Measurements from ENCODE around the gene ACAA1. TPM values are rescaled to one million over a fixed set of nuclear protein-coding genes. Genes with fewer than 3 reads are reported as not detected.
A peak's percentile ranks its signal among the peaks of the same experiment; 100 is the strongest.
"Not testable (repeated sequence)": the region's sequence is repeated elsewhere in the genome, so short reads cannot be mapped to it uniquely, and the experiment has no call there.

ACAA1 gene
- total RNA-seq, 1 donor from 2014 or later: 88.3 TPM

DNA sequence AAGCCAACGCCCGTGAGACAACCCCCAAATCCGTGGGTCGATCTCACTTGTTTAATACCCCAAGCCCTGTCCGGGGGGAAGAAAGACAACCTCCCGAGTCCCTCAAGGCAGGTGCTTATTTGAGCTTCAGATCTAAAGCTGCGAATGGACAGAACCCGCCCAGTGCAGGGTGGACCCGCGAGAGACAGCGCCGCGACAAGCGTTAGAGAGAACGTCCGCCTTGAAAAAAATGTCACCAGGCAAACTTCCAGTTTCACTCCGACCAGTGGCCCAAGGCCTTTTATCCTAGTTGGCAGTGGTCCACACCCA lies 27.7 kb upstream of the ACAA1 start:
- peak overlapping the region; percentile 97 for H3K27ac ChIP-seq
- H3K36me3 ChIP-seq: no peaks in the 10 kb centered on the region
- H3K9me3 ChIP-seq: no peaks in the 10 kb centered on the region
- DNase-seq (no peak), ATAC-seq (no peak)
- H3K27me3 ChIP-seq (ENCODE audit: low read depth): no peaks in the 10 kb centered on the region
- H3K4me3 ChIP-seq: peak overlapping the region; percentile 80
- intact Hi-C loops (cut with DNase I): no loop called here
- TF ChIP-seq, protein P1, sequence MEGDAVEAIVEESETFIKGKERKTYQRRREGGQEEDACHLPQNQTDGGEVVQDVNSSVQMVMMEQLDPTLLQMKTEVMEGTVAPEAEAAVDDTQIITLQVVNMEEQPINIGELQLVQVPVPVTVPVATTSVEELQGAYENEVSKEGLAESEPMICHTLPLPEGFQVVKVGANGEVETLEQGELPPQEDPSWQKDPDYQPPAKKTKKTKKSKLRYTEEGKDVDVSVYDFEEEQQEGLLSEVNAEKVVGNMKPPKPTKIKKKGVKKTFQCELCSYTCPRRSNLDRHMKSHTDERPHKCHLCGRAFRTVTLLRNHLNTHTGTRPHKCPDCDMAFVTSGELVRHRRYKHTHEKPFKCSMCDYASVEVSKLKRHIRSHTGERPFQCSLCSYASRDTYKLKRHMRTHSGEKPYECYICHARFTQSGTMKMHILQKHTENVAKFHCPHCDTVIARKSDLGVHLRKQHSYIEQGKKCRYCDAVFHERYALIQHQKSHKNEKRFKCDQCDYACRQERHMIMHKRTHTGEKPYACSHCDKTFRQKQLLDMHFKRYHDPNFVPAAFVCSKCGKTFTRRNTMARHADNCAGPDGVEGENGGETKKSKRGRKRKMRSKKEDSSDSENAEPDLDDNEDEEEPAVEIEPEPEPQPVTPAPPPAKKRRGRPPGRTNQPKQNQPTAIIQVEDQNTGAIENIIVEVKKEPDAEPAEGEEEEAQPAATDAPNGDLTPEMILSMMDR (IDR thresholded peaks at IDR 0.05): no peak
- H3K4me1 ChIP-seq: peaks cover 18% of the 10 kb centered on the region

DNA sequence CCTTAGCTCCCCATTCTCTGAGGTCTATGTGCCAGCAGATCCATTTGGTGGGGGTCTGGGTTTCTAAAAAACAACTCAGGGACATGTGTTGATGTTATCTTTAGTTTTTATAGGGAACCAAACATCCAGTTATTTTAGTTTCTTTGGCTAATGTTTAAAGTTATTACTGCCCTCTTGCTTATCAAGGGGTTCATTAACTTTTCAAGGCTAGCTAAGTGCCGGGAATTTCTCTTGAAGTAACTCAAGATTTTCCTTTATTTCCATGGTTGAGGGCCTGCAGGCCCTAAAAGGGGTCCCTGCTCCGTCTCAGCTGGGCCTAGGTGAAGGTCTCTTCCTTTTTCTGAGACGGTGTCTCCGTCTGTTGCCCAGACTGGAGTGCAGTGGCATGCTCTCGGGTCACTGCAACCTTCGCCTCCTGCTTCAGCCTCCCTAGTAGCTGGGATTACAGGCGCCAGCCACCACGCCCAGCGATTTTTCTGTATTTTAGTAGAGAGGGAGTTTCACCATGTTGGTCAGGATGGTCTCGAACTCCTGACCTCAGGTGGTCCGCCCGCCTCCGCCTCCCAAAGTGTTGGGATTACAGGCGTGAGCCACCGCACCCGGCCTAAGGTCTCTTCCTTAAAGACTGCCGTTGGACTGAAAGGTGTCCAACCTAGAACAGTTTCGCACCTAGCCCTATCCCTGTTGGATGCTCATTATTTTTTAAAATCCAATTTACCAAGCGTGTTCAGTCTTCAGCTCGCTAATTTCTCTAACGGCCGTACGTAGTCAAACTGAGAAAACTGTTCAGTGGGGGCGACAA lies 27.1 kb upstream of the ACAA1 start:
- intact Hi-C loops (cut with DNase I): no loop called here
- TF ChIP-seq, protein P1 (IDR thresholded peaks at IDR 0.05): no peak
- H3K4me1 ChIP-seq: peaks cover 18% of the 10 kb centered on the region
- no peaks in the 10 kb centered on the region for H3K36me3 ChIP-seq
- ATAC-seq: no peak
- H3K27ac ChIP-seq: peak overlapping the region; percentile 97
- peak overlapping the region; percentile 80 for H3K4me3 ChIP-seq
- no peak for DNase-seq
- H3K9me3 ChIP-seq: no peaks in the 10 kb centered on the region
- H3K27me3 ChIP-seq (ENCODE audit: low read depth): no peaks in the 10 kb centered on the region

DNA sequence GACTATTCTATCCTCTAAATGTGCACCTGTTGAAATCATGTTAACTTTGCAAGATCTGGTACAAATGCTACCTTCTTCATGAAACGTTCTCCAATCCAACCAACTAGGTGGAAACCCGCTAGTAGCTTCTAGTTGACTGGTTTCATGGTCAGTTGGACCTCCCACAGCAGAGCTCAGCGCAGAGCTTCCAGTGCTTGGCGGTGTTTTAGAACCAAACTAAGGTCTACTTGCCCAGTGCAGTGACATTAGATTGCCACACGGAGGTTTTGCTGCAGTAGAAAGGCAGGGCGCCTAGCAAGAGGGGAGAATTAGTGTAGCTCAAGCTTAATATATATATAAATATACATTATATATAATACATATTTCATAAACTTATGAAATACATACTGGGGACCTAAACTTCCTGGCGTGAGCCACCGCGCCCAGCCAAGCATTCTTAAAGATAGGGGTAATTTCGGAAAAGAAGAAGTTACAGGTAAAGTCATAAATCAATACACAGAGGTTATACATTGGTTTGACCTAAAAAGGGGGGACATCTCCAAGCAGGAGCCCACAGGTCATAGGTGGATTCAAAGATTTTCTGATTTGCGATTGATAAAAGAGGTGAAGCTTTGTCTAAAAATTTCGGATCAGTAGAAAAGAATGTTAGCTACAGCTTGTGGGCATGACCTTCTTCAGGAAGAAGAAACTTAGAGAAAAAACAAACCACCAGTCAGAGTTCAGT lies 26.4 kb upstream of the ACAA1 start:
- DNase-seq (no peak), ATAC-seq (no peak)
- no peaks in the 10 kb centered on the region for H3K9me3 ChIP-seq
- H3K27ac ChIP-seq: no peak overlapping the region
- intact Hi-C loops (cut with DNase I): no loop called here
- H3K4me1 ChIP-seq: peaks cover 18% of the 10 kb centered on the region
- H3K27me3 ChIP-seq (ENCODE audit: low read depth): no peaks in the 10 kb centered on the region
- no peak overlapping the region for H3K4me3 ChIP-seq
- TF ChIP-seq, protein P1 (IDR thresholded peaks at IDR 0.05): no peak
- H3K36me3 ChIP-seq: no peaks in the 10 kb centered on the region

DNA sequence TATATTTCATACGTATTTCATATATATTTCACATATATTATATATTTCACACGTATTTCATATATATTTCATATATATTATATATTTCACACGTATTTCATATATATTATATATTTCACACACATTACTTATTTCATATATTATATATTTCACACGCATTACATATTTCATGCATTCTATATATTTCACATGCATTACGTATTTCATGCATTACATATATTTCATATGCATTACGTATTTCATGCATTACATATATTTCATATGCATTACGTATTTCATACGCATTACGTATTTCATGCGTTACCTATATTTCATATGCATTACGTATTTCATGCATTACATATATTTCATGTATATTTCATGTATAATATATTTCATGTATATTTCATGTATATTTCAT lies 23.8 kb upstream of the ACAA1 start:
- H3K4me1 ChIP-seq; intact Hi-C loops (cut with DNase I); H3K27ac ChIP-seq; H3K9me3 ChIP-seq; DNase-seq; H3K4me3 ChIP-seq; H3K27me3 ChIP-seq (ENCODE audit: low read depth); ATAC-seq; H3K36me3 ChIP-seq: not testable (repeated sequence)

DNA sequence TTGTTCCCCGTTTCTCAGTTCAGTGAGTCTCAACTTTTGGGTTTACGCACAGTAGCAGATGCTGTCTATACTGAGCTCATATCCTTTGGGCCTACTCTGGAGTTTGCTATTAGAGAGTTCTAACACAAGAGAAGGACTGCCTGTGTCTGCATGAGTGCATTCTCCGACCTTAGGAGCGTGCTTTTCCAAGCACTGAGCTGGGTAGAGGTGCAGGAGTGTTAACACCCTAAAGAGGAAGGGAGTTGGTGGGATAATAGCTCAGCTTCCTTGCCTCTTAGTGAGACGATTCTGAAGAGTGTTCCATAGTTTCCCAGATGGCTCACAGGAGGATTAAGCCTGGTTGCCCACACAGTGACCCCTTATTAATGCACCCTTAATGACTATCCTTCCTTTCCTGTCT lies 21.5 kb upstream of the ACAA1 start:
- H3K27ac ChIP-seq: no peak overlapping the region
- H3K27me3 ChIP-seq (ENCODE audit: low read depth): no peaks in the 10 kb centered on the region
- no peaks in the 10 kb centered on the region for H3K36me3 ChIP-seq
- TF ChIP-seq, protein P1 (IDR thresholded peaks at IDR 0.05): no peak
- DNase-seq (no peak), ATAC-seq (no peak)
- peaks cover 7% of the 10 kb centered on the region for H3K4me1 ChIP-seq
- no peak overlapping the region for H3K4me3 ChIP-seq
- no peaks in the 10 kb centered on the region for H3K9me3 ChIP-seq
- intact Hi-C loops (cut with DNase I): no loop called here

DNA sequence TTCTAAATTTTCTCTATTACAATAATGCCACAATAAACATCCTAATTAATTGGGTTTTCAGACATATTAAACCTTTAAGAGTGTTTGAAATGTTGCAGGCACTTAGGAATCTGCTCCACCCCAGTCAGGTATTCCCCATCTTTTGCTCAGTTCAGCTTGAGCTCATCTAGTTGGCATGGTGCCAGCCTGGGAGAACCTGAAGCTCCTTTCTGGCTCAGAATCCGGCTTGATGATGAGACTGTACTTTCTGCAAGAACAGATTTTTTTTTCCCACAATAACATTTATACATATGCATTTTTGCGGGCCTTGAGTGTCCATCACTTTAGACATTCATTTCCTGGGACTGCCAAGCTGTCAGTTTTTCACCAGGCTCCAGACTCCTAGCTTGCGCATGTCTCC lies 20.7 kb upstream of the ACAA1 start:
- intact Hi-C loops (cut with DNase I): no loop called here
- Histone ChIP-seq H3K4me3 (no peak overlapping the region), H3K27ac (no peak overlapping the region), H3K27me3 (ENCODE audit: low read depth) (no peaks in the 10 kb centered on the region), H3K9me3 (no peaks in the 10 kb centered on the region), H3K4me1 (peaks cover 10% of the 10 kb centered on the region), H3K36me3 (no peaks in the 10 kb centered on the region)
- DNase-seq: no peak
- ATAC-seq: no peak
- TF ChIP-seq, protein P1 (IDR thresholded peaks at IDR 0.05): no peak
